Measurements from ENCODE around the gene SMAD3.
"Not testable (repeated sequence)": the region's sequence is repeated elsewhere in the genome, so short reads cannot be mapped to it uniquely, and the experiment has no call there.

Gene SMAD3

GRCh38 chr15:67065531-67066005 is at the start of gene SMAD3:
Gene SMAD3, plus strand, starts transcription at chr15:67065602. Its CDS starts 553 bp downstream, at chr15:67066155.
- H3K27me3 ChIP-seq (ENCODE audit: insufficient read depth, low read depth, severe bottlenecking) = no peaks in the 10 kb centered on the region
- peak within 1 kb of the TSS; percentile 61 for H3K4me3 ChIP-seq (ENCODE audit: low read depth, low read length)
- no peaks in the 10 kb centered on the region for H3K9me3 ChIP-seq (ENCODE audit: severe bottlenecking)
- no peaks in the 10 kb centered on the region for H3K36me3 ChIP-seq
- H3K27ac ChIP-seq = peak within 1 kb of the TSS; percentile 57
- peak; percentile 88 for DNase-seq
- TF ChIP-seq, protein P1, sequence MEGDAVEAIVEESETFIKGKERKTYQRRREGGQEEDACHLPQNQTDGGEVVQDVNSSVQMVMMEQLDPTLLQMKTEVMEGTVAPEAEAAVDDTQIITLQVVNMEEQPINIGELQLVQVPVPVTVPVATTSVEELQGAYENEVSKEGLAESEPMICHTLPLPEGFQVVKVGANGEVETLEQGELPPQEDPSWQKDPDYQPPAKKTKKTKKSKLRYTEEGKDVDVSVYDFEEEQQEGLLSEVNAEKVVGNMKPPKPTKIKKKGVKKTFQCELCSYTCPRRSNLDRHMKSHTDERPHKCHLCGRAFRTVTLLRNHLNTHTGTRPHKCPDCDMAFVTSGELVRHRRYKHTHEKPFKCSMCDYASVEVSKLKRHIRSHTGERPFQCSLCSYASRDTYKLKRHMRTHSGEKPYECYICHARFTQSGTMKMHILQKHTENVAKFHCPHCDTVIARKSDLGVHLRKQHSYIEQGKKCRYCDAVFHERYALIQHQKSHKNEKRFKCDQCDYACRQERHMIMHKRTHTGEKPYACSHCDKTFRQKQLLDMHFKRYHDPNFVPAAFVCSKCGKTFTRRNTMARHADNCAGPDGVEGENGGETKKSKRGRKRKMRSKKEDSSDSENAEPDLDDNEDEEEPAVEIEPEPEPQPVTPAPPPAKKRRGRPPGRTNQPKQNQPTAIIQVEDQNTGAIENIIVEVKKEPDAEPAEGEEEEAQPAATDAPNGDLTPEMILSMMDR (IDR thresholded peaks at IDR 0.05; ENCODE audit: low read depth, low read length) = no peak

- no peak for DNase-seq
- TF ChIP-seq, protein P1 (IDR thresholded peaks at IDR 0.05; ENCODE audit: low read depth, low read length) = no peak
- Histone ChIP-seq H3K4me3 (ENCODE audit: low read depth, low read length) (no peak overlapping the region), H3K27me3 (ENCODE audit: insufficient read depth, low read depth, severe bottlenecking) (no peaks in the 10 kb centered on the region), H3K9me3 (ENCODE audit: severe bottlenecking) (no peaks in the 10 kb centered on the region), H3K36me3 (no peaks in the 10 kb centered on the region), H3K27ac (no peak overlapping the region)
Measured at GRCh38 chr15:67017311-67017710, 48.1 kb upstream of the SMAD3 start.

DNA sequence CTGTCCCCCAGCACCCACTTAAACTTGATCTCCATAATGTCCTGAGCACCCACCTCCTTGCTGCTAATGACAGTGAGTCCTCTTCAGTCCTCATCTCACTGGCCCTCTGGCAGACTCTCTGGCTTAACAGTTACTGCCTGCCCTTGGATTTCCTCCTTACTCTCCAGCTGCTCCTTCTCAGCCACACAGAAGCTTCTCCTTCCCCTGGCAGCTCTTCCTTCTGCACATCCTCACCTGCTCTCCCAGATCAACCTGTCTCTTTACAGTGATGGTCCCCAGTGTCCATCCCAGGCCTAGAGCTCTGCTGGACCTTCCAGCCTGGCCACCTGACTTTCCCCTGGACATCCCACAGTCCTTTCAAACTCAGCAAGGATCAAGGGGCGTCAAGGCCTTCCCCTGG is 47.4 kb upstream of the SMAD3 start:
- no peaks in the 10 kb centered on the region for H3K36me3 ChIP-seq
- no peaks in the 10 kb centered on the region for H3K27me3 ChIP-seq (ENCODE audit: insufficient read depth, low read depth, severe bottlenecking)
- no peak overlapping the region for H3K27ac ChIP-seq
- DNase-seq = no peak
- no peaks in the 10 kb centered on the region for H3K9me3 ChIP-seq (ENCODE audit: severe bottlenecking)
- H3K4me3 ChIP-seq (ENCODE audit: low read depth, low read length) = no peak overlapping the region
- TF ChIP-seq, protein P1 (IDR thresholded peaks at IDR 0.05; ENCODE audit: low read depth, low read length) = no peak

DNA sequence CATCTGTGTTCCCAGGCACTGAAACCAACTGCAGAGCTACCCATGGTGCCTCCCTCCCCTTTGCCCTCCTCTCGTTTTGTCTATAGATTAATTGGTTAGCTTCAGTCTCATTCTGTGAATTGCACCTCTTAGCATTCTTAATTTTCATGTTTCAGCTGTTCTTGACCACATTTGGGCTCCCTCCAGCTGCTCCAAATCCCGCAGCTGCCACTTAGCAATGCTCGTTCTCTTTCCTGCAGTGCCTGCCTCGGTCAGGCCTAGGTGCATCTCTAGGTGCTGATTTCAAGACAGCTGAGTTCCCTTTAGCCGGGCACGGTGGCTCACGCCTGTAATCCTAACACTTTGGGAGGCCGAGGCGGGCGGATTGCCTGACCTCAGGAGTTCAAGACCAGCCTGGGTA is 47.0 kb upstream of the SMAD3 start:
- H3K27me3 ChIP-seq (ENCODE audit: insufficient read depth, low read depth, severe bottlenecking) = no peaks in the 10 kb centered on the region
- TF ChIP-seq, protein P1 (IDR thresholded peaks at IDR 0.05; ENCODE audit: low read depth, low read length) = no peak

DNA sequence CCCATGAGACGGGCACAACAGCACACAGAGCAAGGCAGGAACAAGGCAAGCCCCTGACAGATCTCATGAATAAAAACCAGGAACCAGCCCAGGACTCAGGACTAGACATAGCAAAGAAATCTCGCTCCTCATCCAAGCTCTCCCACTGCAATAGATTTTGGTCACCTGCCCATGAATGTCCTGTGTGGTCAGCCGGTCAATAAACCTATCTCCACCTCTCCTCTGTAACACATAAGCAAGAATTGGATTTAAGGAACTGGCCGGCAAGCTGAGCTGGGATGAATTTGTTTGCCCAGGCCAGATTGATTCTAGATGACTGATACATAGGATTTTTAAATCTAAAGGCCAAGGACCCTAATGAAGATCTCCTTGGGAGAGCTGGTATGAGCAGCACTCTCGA is 46.3 kb upstream of the SMAD3 start:
- no peaks in the 10 kb centered on the region for H3K27me3 ChIP-seq (ENCODE audit: insufficient read depth, low read depth, severe bottlenecking)
- H3K36me3 ChIP-seq = no peaks in the 10 kb centered on the region
- TF ChIP-seq, protein P1 (IDR thresholded peaks at IDR 0.05; ENCODE audit: low read depth, low read length) = no peak
- H3K4me3 ChIP-seq (ENCODE audit: low read depth, low read length) = no peak overlapping the region
- H3K9me3 ChIP-seq (ENCODE audit: severe bottlenecking) = no peaks in the 10 kb centered on the region
- no peak overlapping the region for H3K27ac ChIP-seq
- no peak for DNase-seq

More for the DNA sequence above, 47.0 kb upstream of the SMAD3 start:
- no peak for DNase-seq
- Histone ChIP-seq H3K9me3 (ENCODE audit: severe bottlenecking) (no peaks in the 10 kb centered on the region), H3K4me3 (ENCODE audit: low read depth, low read length) (no peak overlapping the region), H3K27ac (no peak overlapping the region), H3K36me3 (no peaks in the 10 kb centered on the region)

DNA sequence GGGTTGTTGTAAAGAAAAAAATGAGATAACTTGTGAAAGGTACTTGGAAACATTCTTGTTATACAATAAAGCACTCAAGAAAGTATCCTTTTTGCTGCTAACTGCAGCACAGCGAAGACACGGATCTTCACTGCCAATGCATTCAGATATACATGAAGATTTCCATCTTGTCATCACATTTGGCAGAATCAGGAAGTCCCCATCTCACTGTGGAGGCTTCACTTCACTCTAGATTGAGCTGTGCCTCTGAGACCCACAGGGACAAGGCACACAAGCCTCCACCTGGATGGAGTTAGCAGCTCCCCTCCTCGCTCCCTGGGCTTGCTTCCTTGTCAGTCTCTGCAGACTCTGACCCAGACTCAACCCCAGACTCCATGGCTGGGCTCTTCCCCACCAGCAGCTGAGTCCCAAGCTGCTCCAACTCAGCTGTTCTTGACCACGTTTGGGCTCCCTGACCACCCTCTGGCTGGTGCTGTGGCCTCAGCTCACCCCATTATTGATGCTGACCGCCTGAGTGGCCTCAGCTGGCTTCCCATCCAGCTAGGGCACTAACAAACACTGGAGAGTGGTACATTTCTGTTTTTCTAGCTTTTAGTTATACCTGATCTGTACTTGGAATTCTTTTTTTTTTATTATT is 45.4 kb upstream of the SMAD3 start:
- H3K27ac ChIP-seq = no peak overlapping the region
- no peaks in the 10 kb centered on the region for H3K36me3 ChIP-seq
- H3K9me3 ChIP-seq (ENCODE audit: severe bottlenecking) = no peaks in the 10 kb centered on the region
- DNase-seq = no peak
- no peaks in the 10 kb centered on the region for H3K27me3 ChIP-seq (ENCODE audit: insufficient read depth, low read depth, severe bottlenecking)
- TF ChIP-seq, protein P1 (IDR thresholded peaks at IDR 0.05; ENCODE audit: low read depth, low read length) = no peak
- H3K4me3 ChIP-seq (ENCODE audit: low read depth, low read length) = no peak overlapping the region

- H3K9me3 ChIP-seq (ENCODE audit: severe bottlenecking); DNase-seq; H3K27ac ChIP-seq; H3K4me3 ChIP-seq (ENCODE audit: low read depth, low read length); H3K27me3 ChIP-seq (ENCODE audit: insufficient read depth, low read depth, severe bottlenecking); H3K36me3 ChIP-seq: not testable (repeated sequence)
Measured at GRCh38 chr15:67020668-67021067, 44.7 kb upstream of the SMAD3 start.
